Measurements from ENCODE around the gene ABHD17A. TPM values are rescaled to one million over a fixed set of nuclear protein-coding genes. Genes with fewer than 3 reads are reported as not detected.

ABHD17A gene
- polyA plus RNA-seq, 1 experiment: 30.8 TPM

DNA sequence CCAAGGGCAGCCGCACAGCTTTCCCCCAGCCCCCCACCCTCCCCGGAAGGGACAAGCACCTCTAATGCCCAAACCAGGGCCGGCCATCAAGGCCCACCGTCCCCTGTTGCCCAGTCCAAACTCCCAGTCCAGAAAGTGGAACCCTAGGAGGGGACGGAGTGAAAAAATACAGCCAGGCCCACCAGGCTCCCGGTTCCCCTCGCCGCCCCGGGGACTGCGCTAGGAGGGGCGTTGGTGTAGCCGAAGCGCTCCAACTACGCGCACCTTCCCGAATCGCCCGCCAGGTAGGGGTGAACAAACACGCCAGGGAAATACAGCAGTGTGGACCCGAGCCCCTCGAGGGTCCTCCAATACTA lies 23.2 kb downstream of the ABHD17A start:
- Histone ChIP-seq H3K9me3 (ENCODE audit: control insufficient read depth, insufficient read depth, low read length) (no peaks in the 10 kb centered on the region), H3K4me3 (ENCODE audit: low read depth, low read length) (peak overlapping the region; percentile 81), H3K27ac (ENCODE audit: low read depth, low read length) (no peak overlapping the region), H3K27me3 (ENCODE audit: control insufficient read depth, insufficient read depth, low read length) (no peaks in the 10 kb centered on the region)
- DNase-seq (ENCODE audit: low read depth, low spot score): no peak
- POLR2A ChIA-PET: no interaction called here
- TF ChIP-seq, protein P1, sequence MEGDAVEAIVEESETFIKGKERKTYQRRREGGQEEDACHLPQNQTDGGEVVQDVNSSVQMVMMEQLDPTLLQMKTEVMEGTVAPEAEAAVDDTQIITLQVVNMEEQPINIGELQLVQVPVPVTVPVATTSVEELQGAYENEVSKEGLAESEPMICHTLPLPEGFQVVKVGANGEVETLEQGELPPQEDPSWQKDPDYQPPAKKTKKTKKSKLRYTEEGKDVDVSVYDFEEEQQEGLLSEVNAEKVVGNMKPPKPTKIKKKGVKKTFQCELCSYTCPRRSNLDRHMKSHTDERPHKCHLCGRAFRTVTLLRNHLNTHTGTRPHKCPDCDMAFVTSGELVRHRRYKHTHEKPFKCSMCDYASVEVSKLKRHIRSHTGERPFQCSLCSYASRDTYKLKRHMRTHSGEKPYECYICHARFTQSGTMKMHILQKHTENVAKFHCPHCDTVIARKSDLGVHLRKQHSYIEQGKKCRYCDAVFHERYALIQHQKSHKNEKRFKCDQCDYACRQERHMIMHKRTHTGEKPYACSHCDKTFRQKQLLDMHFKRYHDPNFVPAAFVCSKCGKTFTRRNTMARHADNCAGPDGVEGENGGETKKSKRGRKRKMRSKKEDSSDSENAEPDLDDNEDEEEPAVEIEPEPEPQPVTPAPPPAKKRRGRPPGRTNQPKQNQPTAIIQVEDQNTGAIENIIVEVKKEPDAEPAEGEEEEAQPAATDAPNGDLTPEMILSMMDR (IDR thresholded peaks at IDR 0.05; ENCODE audit: low read depth, low read length): no peak
- CTCF ChIA-PET: no interaction called here

DNA sequence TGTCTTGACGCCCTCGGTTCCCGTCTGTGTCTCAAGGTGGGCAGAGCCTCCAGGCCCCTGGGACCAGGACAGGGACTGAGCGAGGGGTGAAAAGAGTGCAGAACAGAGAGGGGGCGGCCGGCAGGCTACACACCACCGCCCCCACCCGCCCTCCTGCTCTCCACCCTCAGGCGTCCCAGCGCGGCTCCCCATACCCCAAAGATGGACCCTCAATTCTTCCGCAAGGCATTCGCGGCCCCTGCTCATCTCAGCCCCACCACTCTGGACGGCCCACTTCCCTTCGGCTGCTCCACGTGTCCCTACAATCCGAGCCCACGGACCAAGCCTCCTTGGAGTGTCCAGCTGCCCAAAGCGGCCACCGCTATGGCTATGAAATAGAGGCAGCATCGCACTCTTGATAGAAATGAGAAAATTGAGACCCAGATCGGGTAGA lies 23.7 kb downstream of the ABHD17A start:
- ChIA-PET CTCF (interaction anchor here (1.5 to 1.6 kb wide), 2 partner anchors 12 to 35 kb away, joined by 3 read pairs; no protein-coding TSS in a partner anchor), POLR2A (no interaction called here)
- no peak for DNase-seq (ENCODE audit: low read depth, low spot score)
- TF ChIP-seq, protein P1 (IDR thresholded peaks at IDR 0.05; ENCODE audit: low read depth, low read length): no peak
- Histone ChIP-seq H3K4me3 (ENCODE audit: low read depth, low read length) (peak overlapping the region; percentile 81), H3K27me3 (ENCODE audit: control insufficient read depth, insufficient read depth, low read length) (no peaks in the 10 kb centered on the region), H3K27ac (ENCODE audit: low read depth, low read length) (no peak overlapping the region), H3K9me3 (ENCODE audit: control insufficient read depth, insufficient read depth, low read length) (no peaks in the 10 kb centered on the region)

DNA sequence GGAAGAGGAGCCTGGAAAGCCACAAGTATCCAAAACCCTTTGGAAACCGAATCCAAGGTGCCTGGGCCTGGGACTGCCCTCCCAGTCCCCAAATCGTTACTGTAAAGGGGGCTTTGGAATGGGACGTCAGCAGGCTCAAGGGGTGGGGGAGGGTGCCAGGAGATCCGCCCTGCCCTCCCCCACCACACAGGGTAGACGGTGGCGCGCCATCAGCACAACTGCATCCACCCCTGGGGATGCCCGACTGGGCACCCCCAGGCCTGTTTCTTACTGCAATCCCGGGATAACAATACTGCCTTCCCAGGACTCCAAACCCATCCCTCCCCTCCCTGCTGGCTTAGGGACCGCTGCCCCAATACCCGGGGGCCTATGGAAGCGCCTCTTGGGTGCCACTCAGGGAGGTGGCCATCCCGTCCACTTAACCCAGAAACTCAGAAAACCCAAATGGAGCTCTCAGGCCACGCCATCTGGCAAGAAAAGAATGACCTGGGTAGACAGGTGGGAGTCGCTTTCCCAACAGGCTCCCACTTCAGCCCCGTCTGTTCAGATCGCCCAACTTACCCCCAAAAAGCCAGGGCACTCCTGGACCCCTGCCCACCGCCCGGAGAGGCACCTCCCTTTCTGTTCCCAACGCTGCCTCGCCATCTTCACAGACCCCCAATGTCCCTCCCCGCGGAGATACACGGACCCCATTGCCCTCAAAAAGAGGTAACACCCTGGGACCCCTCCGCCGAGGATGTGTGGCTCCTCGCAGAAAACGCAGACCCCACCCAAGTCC lies 24.3 kb downstream of the ABHD17A start:
- TF ChIP-seq, protein P1 (IDR thresholded peaks at IDR 0.05; ENCODE audit: low read depth, low read length): no peak
- Histone ChIP-seq H3K9me3 (ENCODE audit: control insufficient read depth, insufficient read depth, low read length) (no peaks in the 10 kb centered on the region), H3K27ac (ENCODE audit: low read depth, low read length) (no peak overlapping the region), H3K27me3 (ENCODE audit: control insufficient read depth, insufficient read depth, low read length) (no peaks in the 10 kb centered on the region), H3K4me3 (ENCODE audit: low read depth, low read length) (peak overlapping the region; percentile 81)
- POLR2A ChIA-PET: no interaction called here
- CTCF ChIA-PET: interaction anchor here (1.5 to 1.6 kb wide), 2 partner anchors 12 to 35 kb away, joined by 3 read pairs; no protein-coding TSS in a partner anchor
- DNase-seq (ENCODE audit: low read depth, low spot score): no peak

DNA sequence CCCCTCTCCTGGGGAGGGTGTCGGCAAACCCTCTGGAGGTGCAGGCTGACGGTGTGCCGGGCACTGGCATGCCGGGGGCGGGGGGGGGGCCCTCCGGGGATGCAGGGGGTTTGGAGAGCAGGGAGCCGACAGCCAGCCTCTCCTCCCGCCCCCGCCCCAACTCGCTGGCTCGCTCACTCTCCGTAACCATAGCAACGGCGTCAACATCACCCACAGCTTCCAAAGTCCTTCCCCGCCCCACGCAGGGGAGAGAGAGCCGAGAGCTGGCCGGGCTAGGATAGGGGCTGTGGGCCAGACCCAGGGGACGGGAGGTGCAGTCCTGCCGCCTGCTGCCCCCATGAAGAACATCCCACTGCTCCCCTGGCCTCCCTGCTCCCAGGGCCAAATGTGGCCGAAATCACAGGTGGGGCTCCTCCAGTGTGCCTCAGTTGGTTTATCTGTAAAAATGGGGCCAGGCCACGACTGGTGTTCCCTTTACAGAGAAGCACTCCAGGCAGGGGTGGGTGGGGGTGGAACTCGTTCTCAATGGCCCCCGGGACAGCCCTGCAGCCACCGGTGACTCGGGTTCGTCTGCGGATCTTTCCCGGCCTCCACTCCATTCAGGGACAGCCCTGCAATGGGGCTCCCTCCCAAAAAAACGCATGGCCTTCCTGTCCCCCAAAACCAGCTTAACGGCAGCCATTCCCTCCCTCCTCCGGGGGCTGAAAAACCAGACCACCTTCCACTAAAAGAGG lies 25.1 kb downstream of the ABHD17A start:
- peak overlapping the region; percentile 39 for H3K27ac ChIP-seq (ENCODE audit: low read depth, low read length)
- POLR2A ChIA-PET: no interaction called here
- no peaks in the 10 kb centered on the region; the same call in 1 of the 2 replicates for H3K9me3 ChIP-seq (ENCODE audit: control insufficient read depth, insufficient read depth, low read length)
- CTCF ChIA-PET: interaction anchor here (1.5 to 1.6 kb wide), 2 partner anchors 11 to 34 kb away, joined by 3 read pairs; no protein-coding TSS in a partner anchor
- H3K4me3 ChIP-seq (ENCODE audit: low read depth, low read length): peak overlapping the region; percentile 81
- DNase-seq (ENCODE audit: low read depth, low spot score): no peak
- TF ChIP-seq, protein P1 (IDR thresholded peaks at IDR 0.05; ENCODE audit: low read depth, low read length): no peak
- no peaks in the 10 kb centered on the region for H3K27me3 ChIP-seq (ENCODE audit: control insufficient read depth, insufficient read depth, low read length)

DNA sequence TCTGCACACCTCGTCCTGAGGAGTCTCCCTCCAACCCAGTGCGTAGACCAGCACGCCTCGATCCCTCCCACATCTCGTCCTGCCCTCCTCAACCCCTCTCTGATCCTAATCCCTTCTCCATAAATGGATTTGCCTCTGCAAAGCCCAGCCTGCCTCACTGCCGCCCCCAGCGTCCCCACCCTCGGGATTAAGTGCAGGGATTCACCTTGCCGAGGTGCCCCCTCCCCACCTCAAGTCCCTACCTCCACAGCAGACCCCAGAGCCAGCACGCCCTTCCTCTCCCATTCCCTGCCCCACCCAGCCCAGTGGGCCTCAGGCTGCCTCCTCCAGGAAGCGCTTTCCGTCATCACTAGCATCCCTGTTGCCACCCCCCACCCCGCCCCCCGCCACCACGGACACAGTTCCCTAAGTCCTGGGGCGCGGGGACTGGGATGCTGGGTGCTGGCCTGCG lies 25.9 kb downstream of the ABHD17A start:
- Histone ChIP-seq H3K27me3 (ENCODE audit: control insufficient read depth, insufficient read depth, low read length) (no peaks in the 10 kb centered on the region), H3K27ac (ENCODE audit: low read depth, low read length) (peak overlapping the region; percentile 21), H3K9me3 (ENCODE audit: control insufficient read depth, insufficient read depth, low read length) (no peaks in the 10 kb centered on the region; the same call in 1 of the 2 replicates), H3K4me3 (ENCODE audit: low read depth, low read length) (peak overlapping the region; percentile 81)
- ChIA-PET CTCF (no interaction called here), POLR2A (no interaction called here)
- no peak for DNase-seq (ENCODE audit: low read depth, low spot score)
- TF ChIP-seq, protein P1 (IDR thresholded peaks at IDR 0.05; ENCODE audit: low read depth, low read length): no peak

All from AG04450 (cell line).